Activated T-cell treated with anti-CD3 and anti-CD28 coated beads, Interleukin-2, amount 50 U/mL, for 72 hours (primary cell): Measurements from ENCODE around the gene TMEM178B. TPM values are rescaled to one million over a fixed set of nuclear protein-coding genes. Genes with fewer than 3 reads are reported as not detected.

ENCODE experiments used
- ATAC-seq, 2 donors: fragments of 150-1000 bp; cut with Tn5 transposase; replicated peaks in 1 of 2; 2 replicates each; pipeline ENCODE4 v1.10.0; 2021; ENCODE audit warnings: moderate library complexity in 2 of 2, mild to moderate bottlenecking in 1 of 2
- DNase-seq, 2 donors: peaks; one replicate each; pipeline ENCODE4 v3.0.0; 2021 to 2022; ENCODE audit warnings: mixed read lengths in 1 of 2
- H3K27ac Mint-ChIP-seq: one replicate; pipeline ENCODE4 v1.8.0; 2022; ENCODE audit warnings: mild to moderate bottlenecking, moderate library complexity, mixed read lengths
- H3K27me3 Mint-ChIP-seq: one replicate; pipeline ENCODE4 v1.8.0; 2022; ENCODE audit warnings: low read depth, mixed read lengths
- H3K36me3 Mint-ChIP-seq, 2 donors: one replicate each; pipeline ENCODE4 v1.8.0; 2022; ENCODE audit warnings: mixed read lengths in 2 of 2, mild to moderate bottlenecking in 1 of 2; ENCODE audit not compliant: insufficient read depth in 2 of 2
- H3K4me1 Mint-ChIP-seq: one replicate; pipeline ENCODE4 v1.8.0; 2022; ENCODE audit warnings: low read depth, mixed read lengths
- H3K4me3 Mint-ChIP-seq, 2 donors: one replicate each; pipeline ENCODE4 v1.8.0; 2022; ENCODE audit warnings: mild to moderate bottlenecking in 2 of 2, mixed read lengths in 2 of 2, moderate library complexity in 2 of 2
- H3K9me3 Mint-ChIP-seq, 2 donors: one replicate each; pipeline ENCODE4 v1.8.0; 2022; ENCODE audit warnings: mixed read lengths in 2 of 2
- total RNA-seq, 2 donors: library from RNA; stranded (reverse); gene quantifications; one replicate each; pipeline ENCODE4 v1.2.3, GENCODE V29; 2022

TMEM178B gene
- total RNA-seq, 2 donors from 2014 or later, result 1.0 to 1.4 TPM

GRCh38 chr7:141281311-141281710 is 207.4 kb downstream of the TMEM178B start:
- Mint-ChIP-seq H3K4me3 (no peak overlapping the region), H3K9me3 (no peaks in the 10 kb centered on the region), H3K27ac (no peak overlapping the region), H3K4me1 (no peaks in the 10 kb centered on the region), H3K36me3 (no peaks in the 10 kb centered on the region), H3K27me3 (no peaks in the 10 kb centered on the region)
- ATAC-seq (no peak), DNase-seq (no peak)

GRCh38 chr7:141286522-141286921 is 212.7 kb downstream of the TMEM178B start:
- Mint-ChIP-seq H3K9me3 (no peaks in the 10 kb centered on the region), H3K27me3 (peaks cover 32% of the 10 kb centered on the region), H3K4me1 (no peaks in the 10 kb centered on the region), H3K27ac (no peak overlapping the region), H3K36me3 (no peaks in the 10 kb centered on the region), H3K4me3 (no peak overlapping the region)
- ATAC-seq, result no peak
- DNase-seq, result no peak

GRCh38 chr7:141287936-141288335 is 214.1 kb downstream of the TMEM178B start:
- Mint-ChIP-seq H3K4me3 (no peak overlapping the region), H3K4me1 (no peaks in the 10 kb centered on the region), H3K27ac (no peak overlapping the region), H3K27me3 (peaks cover 32% of the 10 kb centered on the region), H3K9me3 (no peaks in the 10 kb centered on the region), H3K36me3 (no peaks in the 10 kb centered on the region)
- DNase-seq (no peak), ATAC-seq (no peak)

- Mint-ChIP-seq H3K4me3 (no peak overlapping the region), H3K27ac (no peak overlapping the region), H3K9me3 (no peaks in the 10 kb centered on the region), H3K4me1 (no peaks in the 10 kb centered on the region), H3K36me3 (no peaks in the 10 kb centered on the region), H3K27me3 (peaks cover 32% of the 10 kb centered on the region)
- DNase-seq (no peak), ATAC-seq (no peak)
Measured at GRCh38 chr7:141288626-141289025, 214.8 kb downstream of the TMEM178B start.

- Mint-ChIP-seq H3K36me3 (no peaks in the 10 kb centered on the region), H3K27me3 (peaks cover 38% of the 10 kb centered on the region), H3K9me3 (no peaks in the 10 kb centered on the region), H3K27ac (no peak overlapping the region), H3K4me1 (no peaks in the 10 kb centered on the region), H3K4me3 (no peak overlapping the region)
- ATAC-seq (no peak), DNase-seq (no peak)
Measured at GRCh38 chr7:141290365-141290764, 216.5 kb downstream of the TMEM178B start.

GRCh38 chr7:141290973-141291372 is 217.1 kb downstream of the TMEM178B start:
- Mint-ChIP-seq H3K27ac (no peak overlapping the region), H3K27me3 (peaks cover 38% of the 10 kb centered on the region), H3K4me3 (no peak overlapping the region), H3K9me3 (no peaks in the 10 kb centered on the region), H3K4me1 (no peaks in the 10 kb centered on the region), H3K36me3 (no peaks in the 10 kb centered on the region)
- ATAC-seq, result no peak
- DNase-seq, result no peak

- Mint-ChIP-seq H3K36me3 (no peaks in the 10 kb centered on the region), H3K9me3 (no peaks in the 10 kb centered on the region), H3K4me3 (no peak overlapping the region), H3K4me1 (no peaks in the 10 kb centered on the region), H3K27me3 (peaks cover 38% of the 10 kb centered on the region), H3K27ac (no peak overlapping the region)
- no peak for ATAC-seq
- DNase-seq, result no peak
Measured at GRCh38 chr7:141291541-141291940, 217.7 kb downstream of the TMEM178B start.

GRCh38 chr7:141294143-141294829 is 220.4 kb downstream of the TMEM178B start:
- H3K4me1 Mint-ChIP-seq, result no peaks in the 10 kb centered on the region
- peaks cover 26% of the 10 kb centered on the region for H3K27me3 Mint-ChIP-seq
- no peak overlapping the region for H3K4me3 Mint-ChIP-seq
- no peaks in the 10 kb centered on the region for H3K36me3 Mint-ChIP-seq
- H3K27ac Mint-ChIP-seq, result no peak overlapping the region
- ATAC-seq (no peak), DNase-seq (no peak)
- peaks cover 0 to 6% of the 10 kb centered on the region in 2 donors for H3K9me3 Mint-ChIP-seq

GRCh38 chr7:141295367-141295895 is 221.6 kb downstream of the TMEM178B start:
- Mint-ChIP-seq H3K27ac (no peak overlapping the region), H3K27me3 (peaks cover 19% of the 10 kb centered on the region), H3K36me3 (no peaks in the 10 kb centered on the region), H3K4me3 (no peak overlapping the region), H3K4me1 (no peaks in the 10 kb centered on the region), H3K9me3 (peaks cover 0 to 6% of the 10 kb centered on the region in 2 donors)
- no peak for DNase-seq
- no peak for ATAC-seq

GRCh38 chr7:141300816-141301215 is 227.0 kb downstream of the TMEM178B start:
- Mint-ChIP-seq H3K27ac (no peak overlapping the region), H3K36me3 (no peaks in the 10 kb centered on the region), H3K4me3 (no peak overlapping the region), H3K27me3 (peaks cover 8% of the 10 kb centered on the region), H3K4me1 (no peaks in the 10 kb centered on the region), H3K9me3 (peaks cover 0 to 6% of the 10 kb centered on the region in 2 donors)
- ATAC-seq (no peak), DNase-seq (no peak)

GRCh38 chr7:141301544-141301943 is 227.7 kb downstream of the TMEM178B start:
- Mint-ChIP-seq H3K4me1 (no peaks in the 10 kb centered on the region), H3K36me3 (no peaks in the 10 kb centered on the region), H3K27ac (no peak overlapping the region), H3K27me3 (peaks cover 8% of the 10 kb centered on the region), H3K9me3 (peaks cover 0 to 6% of the 10 kb centered on the region in 2 donors), H3K4me3 (no peak overlapping the region)
- DNase-seq, result no peak
- no peak for ATAC-seq

GRCh38 chr7:141302617-141303016 is 228.8 kb downstream of the TMEM178B start:
- no peak for DNase-seq
- Mint-ChIP-seq H3K4me3 (no peak overlapping the region), H3K27ac (no peak overlapping the region), H3K4me1 (no peaks in the 10 kb centered on the region), H3K36me3 (no peaks in the 10 kb centered on the region), H3K9me3 (peaks cover 0 to 6% of the 10 kb centered on the region in 2 donors), H3K27me3 (peaks cover 8% of the 10 kb centered on the region)
- ATAC-seq, result no peak

- no peaks in the 10 kb centered on the region for H3K27me3 Mint-ChIP-seq
- no peak overlapping the region for H3K4me3 Mint-ChIP-seq
- no peak overlapping the region for H3K27ac Mint-ChIP-seq
- DNase-seq (no peak), ATAC-seq (no peak)
- no peaks in the 10 kb centered on the region for H3K4me1 Mint-ChIP-seq
- no peaks in the 10 kb centered on the region for H3K36me3 Mint-ChIP-seq
- H3K9me3 Mint-ChIP-seq, result no peaks in the 10 kb centered on the region
Measured at GRCh38 chr7:141304291-141304690, 230.4 kb downstream of the TMEM178B start.

GRCh38 chr7:141306081-141306480 is 232.2 kb downstream of the TMEM178B start:
- no peak overlapping the region for H3K4me3 Mint-ChIP-seq
- H3K36me3 Mint-ChIP-seq, result no peaks in the 10 kb centered on the region
- no peak for ATAC-seq
- no peaks in the 10 kb centered on the region for H3K27me3 Mint-ChIP-seq
- H3K9me3 Mint-ChIP-seq, result peaks cover 0 to 2% of the 10 kb centered on the region in 2 donors
- H3K4me1 Mint-ChIP-seq, result no peaks in the 10 kb centered on the region
- no peak overlapping the region for H3K27ac Mint-ChIP-seq
- no peak for DNase-seq
